ENCODE measurements around the gene SPACA4.
"Not testable (repeated sequence)": the region's sequence is repeated elsewhere in the genome, so short reads cannot be mapped to it uniquely, and the experiment has no call there.

Gene SPACA4

DNA sequence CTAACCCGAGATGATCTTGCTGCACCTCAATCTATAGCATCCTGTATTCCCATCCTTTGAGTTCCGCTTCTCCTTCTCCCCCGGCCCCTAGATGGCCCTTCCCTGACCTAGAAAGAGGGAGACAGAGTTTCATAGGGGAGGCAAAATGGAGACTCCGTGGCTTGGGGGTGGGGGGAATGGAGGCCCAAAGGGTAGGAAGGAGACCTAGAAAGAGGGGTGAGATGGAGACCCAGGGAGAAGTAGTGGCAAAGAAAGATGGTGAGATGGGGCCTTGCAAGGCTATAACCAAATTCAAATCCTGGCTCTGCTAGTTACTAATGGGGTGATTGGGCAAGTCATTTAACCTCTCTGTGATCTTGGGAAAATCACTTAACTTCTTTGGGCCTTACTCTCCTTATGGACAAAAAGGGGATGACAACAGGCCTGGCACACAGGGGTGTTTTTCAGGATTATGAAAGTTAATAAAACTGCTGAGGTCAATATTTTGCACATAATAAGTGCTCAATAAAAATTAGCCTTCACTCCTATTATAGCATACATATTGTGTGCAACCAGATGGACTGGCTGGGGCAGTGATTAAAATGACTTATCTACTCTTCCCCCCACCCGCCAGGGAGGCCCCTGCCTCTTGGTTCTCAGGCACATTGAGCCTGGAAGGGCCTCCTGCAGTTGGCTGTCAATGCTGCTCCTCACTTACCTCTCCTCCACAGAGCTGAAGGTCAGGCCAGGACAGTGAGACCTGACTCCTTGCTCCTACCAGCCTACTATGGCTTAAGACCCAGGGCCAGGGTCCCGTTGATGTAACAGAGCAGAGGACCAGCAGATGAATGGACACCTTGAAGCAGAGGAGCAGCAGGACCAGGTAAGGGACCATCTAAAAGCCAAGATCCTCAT lies 13.4 kb downstream of the SPACA4 start:
- no peak for DNase-seq

GRCh38 chr19:48623556-48624066 lies 17.1 kb downstream of the SPACA4 start:
- no peak for DNase-seq

- DNase-seq: peak; percentile 99
Observed at GRCh38 chr19:48624067-48624594, 17.6 kb downstream of the SPACA4 start.

DNA sequence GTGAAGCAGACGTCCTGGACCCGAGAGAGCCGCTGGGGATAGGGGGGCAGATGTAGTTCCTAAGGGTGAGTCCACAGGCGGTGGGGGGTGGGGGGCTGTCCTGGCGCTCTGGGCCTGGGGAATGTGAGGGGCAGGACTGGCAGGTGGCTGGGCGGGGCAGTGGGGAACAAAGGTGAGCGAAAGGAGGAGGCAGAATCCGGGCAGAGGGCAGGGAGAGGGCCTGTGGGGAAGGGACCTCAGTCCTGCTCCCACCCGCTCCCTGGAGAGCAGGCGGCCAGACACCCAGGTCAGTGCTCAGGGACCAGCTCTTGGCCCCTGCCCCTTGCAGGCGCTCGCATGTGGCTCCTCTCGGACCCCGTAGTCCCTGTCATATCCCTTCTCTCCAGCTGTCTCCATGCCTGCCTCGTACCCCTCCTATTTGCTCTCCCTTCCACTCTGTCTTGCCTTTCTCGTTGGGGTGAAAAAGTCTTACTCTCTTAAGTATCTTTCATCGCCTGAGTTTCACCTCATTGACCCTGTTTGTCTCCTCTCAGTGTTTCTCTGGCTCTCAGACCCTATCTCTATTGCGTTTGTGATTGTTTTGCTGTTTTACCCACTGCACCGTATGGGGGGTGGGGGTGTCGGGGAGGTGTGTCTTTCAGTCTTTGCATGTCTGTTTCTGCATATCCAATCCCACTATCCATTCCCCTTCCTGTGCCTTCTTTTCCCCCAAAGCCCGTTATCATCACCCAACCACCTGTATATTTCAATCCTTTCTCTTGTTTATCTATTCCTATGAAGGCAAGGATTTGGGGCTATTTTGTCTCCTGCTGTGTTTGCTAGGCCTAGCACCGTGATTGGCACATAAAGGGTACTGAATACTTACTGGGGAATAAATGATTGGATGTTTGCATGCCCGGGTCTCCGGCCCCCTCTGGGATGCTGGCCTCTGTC lies 18.5 kb downstream of the SPACA4 start:
- DNase-seq: no peak

DNA sequence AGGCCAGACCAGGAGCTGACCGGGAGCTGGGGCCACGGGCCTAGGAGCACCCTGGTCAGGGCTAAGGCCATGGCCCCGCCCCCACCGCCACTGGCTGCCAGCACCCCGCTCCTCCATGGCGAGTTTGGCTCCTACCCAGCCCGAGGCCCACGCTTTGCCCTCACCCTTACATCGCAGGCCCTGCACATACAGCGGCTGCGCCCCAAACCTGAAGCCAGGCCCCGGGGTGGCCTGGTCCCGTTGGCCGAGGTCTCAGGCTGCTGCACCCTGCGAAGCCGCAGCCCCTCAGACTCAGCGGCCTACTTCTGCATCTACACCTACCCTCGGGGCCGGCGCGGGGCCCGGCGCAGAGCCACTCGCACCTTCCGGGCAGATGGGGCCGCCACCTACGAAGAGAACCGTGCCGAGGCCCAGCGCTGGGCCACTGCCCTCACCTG lies 19.4 kb downstream of the SPACA4 start:
- no peak for DNase-seq

GRCh38 chr19:48627201-48627864 lies 20.8 kb downstream of the SPACA4 start:
- no peak for DNase-seq

GRCh38 chr19:48627865-48628314 lies 21.3 kb downstream of the SPACA4 start:
- no peak for DNase-seq

DNA sequence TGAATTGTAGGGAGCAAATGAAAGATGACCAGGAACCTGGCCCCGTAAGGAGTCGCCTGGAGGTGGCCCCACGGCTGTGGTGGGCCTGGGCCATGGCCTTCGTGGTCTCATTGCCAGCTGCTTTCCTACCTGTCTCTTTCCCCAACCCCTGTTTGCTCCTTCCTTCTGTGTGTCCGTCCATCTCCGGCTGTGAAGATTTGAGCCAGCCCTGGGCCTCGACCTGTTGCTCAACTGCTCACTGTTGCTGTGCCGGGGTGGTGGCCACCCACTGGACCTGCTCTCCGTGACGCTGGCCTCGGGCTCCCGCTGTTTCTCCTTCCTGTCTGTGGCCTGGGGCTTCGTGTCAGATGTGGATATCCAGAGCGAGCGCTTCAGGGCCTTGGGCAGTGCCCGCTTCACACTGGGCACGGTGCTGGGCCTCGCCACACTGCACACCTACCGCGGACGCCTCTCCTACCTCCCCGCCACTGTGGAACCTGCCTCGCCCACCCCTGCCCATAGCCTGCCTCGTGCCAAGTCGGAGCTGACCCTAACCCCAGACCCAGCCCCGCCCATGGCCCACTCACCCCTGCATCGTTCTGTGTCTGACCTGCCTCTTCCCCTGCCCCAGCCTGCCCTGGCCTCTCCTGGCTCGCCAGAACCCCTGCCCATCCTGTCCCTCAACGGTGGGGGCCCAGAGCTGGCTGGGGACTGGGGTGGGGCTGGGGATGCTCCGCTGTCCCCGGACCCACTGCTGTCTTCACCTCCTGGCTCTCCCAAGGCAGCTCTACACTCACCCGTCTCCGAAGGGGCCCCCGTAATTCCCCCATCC lies 22.1 kb downstream of the SPACA4 start:
- no peak for DNase-seq

DNA sequence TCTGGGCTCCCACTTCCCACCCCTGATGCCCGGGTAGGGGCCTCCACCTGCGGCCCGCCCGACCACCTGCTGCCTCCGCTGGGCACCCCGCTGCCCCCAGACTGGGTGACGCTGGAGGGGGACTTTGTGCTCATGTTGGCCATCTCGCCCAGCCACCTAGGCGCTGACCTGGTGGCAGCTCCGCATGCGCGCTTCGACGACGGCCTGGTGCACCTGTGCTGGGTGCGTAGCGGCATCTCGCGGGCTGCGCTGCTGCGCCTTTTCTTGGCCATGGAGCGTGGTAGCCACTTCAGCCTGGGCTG lies 22.7 kb downstream of the SPACA4 start:
- DNase-seq: no peak

DNA sequence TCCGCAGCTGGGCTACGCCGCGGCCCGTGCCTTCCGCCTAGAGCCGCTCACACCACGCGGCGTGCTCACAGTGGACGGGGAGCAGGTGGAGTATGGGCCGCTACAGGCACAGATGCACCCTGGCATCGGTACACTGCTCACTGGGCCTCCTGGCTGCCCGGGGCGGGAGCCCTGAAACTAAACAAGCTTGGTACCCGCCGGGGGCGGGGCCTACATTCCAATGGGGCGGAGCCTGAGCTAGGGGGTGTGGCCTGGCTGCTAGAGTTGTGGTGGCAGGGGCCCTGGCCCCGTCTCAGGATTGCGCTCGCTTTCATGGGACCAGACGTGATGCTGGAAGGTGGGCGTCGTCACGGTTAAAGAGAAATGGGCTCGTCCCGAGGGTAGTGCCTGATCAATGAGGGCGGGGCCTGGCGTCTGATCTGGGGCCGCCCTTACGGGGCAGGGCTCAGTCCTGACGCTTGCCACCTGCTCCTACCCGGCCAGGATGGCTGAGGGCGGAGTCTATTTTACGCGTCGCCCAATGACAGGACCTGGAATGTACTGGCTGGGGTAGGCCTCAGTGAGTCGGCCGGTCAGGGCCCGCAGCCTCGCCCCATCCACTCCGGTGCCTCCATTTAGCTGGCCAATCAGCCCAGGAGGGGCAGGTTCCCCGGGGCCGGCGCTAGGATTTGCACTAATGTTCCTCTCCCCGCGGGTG lies 23.2 kb downstream of the SPACA4 start:
- no peak for DNase-seq

DNA sequence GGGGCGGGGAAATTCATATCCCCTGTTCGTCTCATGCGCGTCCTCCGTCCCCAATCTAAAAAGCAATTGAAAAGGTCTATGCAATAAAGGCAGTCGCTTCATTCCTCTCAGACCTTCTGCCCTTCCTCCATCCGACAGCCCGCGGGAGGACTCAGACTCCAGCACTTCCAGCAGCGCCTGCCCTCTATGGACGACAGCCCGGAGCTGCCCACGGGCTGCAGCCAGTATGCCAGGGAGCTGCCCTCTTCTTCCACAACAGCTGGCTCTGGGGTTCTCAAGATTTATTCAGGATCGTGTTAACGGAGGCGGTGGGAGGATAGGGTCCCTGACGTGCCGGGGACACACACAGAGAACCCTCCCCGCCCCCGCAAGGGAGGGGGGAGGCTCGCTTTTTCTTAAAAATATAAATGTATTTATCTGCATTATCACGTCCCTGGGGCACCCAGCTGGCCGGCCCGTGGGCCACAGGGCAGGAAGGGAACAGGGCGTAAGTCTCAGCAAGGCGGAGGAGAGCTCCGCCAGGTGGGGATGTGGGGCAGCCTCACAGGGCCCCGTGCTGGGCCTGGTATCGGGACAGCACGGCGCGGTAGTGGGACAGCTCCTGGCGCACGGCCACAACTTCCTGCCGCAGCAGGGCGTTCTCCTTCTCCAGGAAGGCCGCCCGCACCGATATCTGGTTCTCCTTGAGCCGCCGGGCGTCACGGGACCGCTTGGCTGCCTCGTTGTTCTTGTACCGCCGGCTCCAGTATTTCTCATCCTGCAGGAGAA lies 23.9 kb downstream of the SPACA4 start:
- no peak for DNase-seq

DNA sequence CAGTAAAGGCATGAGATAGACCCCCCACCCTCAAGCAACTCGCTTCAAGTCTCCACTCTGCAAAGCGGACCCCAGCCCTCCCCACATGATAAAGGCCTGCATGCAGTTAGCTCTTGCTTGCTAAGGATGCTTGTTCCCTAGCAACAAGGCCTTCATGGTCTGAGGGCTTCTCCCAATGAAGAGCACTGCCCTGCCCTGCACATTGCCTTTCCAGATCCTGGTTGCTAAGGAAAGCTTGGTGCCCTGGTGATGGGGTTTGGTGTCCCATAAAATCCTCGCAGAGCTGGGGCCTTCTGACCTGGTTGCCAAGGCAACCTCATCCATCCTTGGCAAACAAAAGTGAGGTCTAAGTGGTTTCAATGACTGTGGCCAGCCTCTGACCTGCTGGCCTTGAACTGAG lies 24.7 kb downstream of the SPACA4 start:
- no peak for DNase-seq

- DNase-seq: not testable (repeated sequence)
Observed at GRCh38 chr19:48632286-48632685, 25.7 kb downstream of the SPACA4 start.

DNA sequence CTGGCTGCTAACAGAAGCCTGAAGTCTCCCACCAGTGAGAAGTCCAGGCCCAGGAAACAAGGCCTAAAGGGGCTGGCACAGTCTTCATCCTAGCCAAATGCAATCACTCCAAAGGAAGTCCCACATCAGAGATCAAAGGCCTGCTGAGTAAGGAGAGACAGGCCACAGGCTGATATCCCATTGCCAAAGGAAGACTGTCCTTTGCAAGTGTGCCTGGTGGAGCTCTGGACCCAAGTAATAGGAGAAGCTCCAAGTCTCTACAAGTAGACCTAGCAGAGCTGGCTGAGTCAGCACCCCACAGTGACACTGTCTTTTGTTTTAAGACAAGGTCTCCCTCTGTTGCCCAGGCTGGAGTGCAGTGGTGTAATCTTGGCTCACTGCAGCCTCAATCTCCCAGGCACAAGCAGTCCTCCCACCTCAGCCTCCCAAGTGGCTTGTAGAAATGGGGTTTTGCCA lies 26.2 kb downstream of the SPACA4 start:
- DNase-seq: no peak

DNA sequence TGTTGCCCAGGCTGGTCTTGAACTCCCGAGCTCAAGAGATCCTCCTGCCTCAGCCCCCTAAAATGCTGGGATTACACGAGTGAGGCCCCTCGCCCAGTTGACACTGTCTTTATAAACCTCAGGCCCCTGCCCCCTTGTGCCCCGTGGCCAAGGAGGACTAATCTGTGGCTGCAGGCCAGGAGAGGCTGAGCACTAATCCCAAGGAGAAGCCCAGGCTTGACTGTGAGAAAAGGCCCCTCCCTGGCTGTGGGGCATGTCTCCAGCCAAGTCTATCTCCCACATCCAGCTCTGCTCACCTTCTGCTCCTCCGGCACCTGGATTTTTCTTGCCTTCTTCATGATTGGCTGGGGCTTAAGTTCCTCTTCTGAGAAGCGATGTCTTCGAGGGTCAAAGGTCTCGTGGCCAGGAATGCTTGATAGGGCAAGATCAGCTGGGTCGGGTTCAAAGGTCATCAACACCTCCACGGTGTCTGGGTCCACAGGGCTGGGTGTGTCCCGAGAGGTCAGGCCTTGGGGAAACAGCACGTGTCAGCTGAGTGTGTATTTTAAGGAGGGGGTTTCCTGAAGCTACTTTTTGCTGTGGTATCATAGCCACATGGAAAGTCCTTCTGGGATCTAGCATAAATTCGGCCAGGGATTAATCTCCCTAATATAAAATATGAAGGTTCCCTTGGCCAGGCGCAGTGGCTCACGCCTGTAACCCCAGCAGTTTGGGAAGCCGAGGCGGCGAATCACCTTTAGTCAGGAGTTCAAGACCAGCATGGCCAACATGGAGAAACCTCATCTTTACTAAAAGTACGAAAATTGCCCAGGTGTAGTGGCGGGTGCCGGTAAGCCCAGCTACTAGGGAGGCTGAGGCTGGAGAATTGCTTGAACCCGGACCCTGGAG lies 26.9 kb downstream of the SPACA4 start:
- DNase-seq: peak in 1 of 2 experiments; percentile 32

- DNase-seq: no peak
Observed at GRCh38 chr19:48634036-48634342, 27.4 kb downstream of the SPACA4 start.

GRCh38 chr19:48634424-48635262 lies 28.1 kb downstream of the SPACA4 start:
- DNase-seq: peak; percentile 88 to 98

DNA sequence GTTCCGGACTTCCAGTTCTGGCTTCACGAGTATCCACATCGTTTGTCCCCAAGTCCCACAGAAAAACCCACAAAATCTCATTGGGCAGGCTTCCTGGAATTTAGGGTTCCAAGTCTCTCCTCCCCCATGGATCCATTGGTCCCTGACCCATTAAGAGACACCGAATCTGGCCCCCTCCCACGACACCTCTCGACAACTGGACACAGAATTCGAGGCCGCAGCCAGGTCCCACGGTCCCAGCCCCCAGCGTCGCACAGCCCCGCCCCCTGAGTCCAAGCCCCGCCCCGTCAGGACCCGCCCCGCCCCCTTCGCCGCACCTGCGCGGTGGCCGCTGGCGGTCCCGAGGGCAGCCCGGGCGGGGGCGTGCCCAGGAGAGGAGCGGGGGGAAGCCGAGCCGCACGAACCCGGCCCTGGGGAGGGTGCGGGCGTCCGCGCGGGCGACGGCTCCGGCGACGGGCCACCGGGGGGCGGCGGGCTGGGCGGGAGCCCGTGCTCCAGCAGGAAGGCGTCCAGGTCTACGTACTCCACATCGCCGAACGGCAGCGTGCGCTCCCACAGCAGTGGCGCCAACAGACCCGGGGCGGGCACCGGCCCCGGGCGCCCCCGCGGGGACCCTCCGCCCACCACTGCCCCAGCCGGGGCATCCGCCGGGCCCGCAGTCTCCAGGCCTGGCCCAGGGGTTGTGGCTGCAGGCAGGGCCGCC lies 28.9 kb downstream of the SPACA4 start:
- peak in 1 of 2 experiments; percentile 81 for DNase-seq

Data from NCI-H446 (cell line).